Tibial artery (tissue), 4 donors: Measurements from ENCODE around the gene GRIK2.
"Not testable (repeated sequence)": the region's sequence is repeated elsewhere in the genome, so short reads cannot be mapped to it uniquely, and the experiment has no call there.

Experiments used
- DNase-seq, 2 donors: peaks; one replicate each; pipeline ENCODE4 v3.0.0-alpha.2; 2019
- H3K27ac ChIP-seq, 2 donors: fragments of 200-600 bp; sonication (generic) in 1 of 2; 1 replicate in 1 of 2; 2 replicates in 1 of 2; pipeline ENCODE4 v1.5.1; 2018 to 2019; ENCODE audit warnings: mild to moderate bottlenecking in 1 of 2
- H3K27me3 ChIP-seq, 2 donors: fragments of 200-600 bp; sonication (generic) in 1 of 2; one replicate each; pipeline versions ENCODE4 v1.5.1 to v1.6.0; 2016 to 2019
- H3K36me3 ChIP-seq, 3 donors: fragments of 200-600 bp; sonication (generic) in 2 of 3; one replicate each; pipeline ENCODE4 v1.5.1; 2016 to 2019; ENCODE audit warnings: mild to moderate bottlenecking in 2 of 3
- H3K4me1 ChIP-seq, 4 donors: fragments of 200-600 bp; sonication (generic) in 2 of 4; 1 replicate in 3 of 4; 2 replicates in 1 of 4; pipeline ENCODE4 v1.5.1; 2016 to 2019
- H3K4me3 ChIP-seq, 2 donors: fragments of 200-600 bp; sonication (generic) in 1 of 2; 1 replicate in 1 of 2; 2 replicates in 1 of 2; pipeline ENCODE4 v1.5.1; 2018 to 2019; ENCODE audit warnings: mild to moderate bottlenecking in 2 of 2
- H3K9me3 ChIP-seq, 3 donors: fragments of 200-600 bp; sonication (generic) in 1 of 3; one replicate each; pipeline ENCODE4 v1.5.1; 2016 to 2019
- intact Hi-C: fragments of 100-400 bp; cut with DNase I; formaldehyde crosslinking; loops from one replicate; pipeline ENCODE4 v1.15.0; 2023; ENCODE audit warnings: low total_unique reads
- TF ChIP-seq, protein P1 (sequence below), 2 experiments: fragments of 200-600 bp in 1 of 2; fragments of 450-650 bp in 1 of 2; IDR thresholded peaks; one replicate each; pipeline ENCODE4 v1.5.1; 2017 to 2019; ENCODE audit warnings: antibody characterized with exemption in 2 of 2, mild to moderate bottlenecking in 1 of 2, moderate library complexity in 1 of 2

The GRIK2 gene

DNA sequence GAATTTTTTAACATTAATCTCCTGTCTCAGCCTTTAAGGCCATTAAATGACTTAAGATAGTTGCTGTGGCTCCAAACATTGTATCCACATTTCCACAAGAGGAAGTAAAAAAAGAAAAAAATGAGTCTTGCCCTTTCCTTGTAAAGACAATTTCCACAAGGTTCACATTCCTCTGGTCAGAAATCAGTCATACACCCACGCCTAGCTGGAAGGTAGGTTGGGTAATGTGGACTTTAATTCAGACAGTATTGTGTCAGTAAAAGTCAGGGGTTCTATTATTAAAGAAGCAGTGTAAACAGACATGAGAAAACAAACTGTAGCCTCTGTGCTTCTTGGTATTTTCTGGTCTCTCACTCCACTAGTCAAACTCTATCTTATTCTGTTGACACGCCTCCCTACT lies 682.0 kb downstream of the GRIK2 start:
- Histone ChIP-seq H3K36me3 (no peaks in the 10 kb centered on the region), H3K4me3 (no peak overlapping the region), H3K4me1 (no peaks in the 10 kb centered on the region), H3K27me3 (no peaks in the 10 kb centered on the region), H3K9me3 (no peaks in the 10 kb centered on the region), H3K27ac (no peak overlapping the region)
- intact Hi-C loops, result no loop called here
- TF ChIP-seq, protein P1, sequence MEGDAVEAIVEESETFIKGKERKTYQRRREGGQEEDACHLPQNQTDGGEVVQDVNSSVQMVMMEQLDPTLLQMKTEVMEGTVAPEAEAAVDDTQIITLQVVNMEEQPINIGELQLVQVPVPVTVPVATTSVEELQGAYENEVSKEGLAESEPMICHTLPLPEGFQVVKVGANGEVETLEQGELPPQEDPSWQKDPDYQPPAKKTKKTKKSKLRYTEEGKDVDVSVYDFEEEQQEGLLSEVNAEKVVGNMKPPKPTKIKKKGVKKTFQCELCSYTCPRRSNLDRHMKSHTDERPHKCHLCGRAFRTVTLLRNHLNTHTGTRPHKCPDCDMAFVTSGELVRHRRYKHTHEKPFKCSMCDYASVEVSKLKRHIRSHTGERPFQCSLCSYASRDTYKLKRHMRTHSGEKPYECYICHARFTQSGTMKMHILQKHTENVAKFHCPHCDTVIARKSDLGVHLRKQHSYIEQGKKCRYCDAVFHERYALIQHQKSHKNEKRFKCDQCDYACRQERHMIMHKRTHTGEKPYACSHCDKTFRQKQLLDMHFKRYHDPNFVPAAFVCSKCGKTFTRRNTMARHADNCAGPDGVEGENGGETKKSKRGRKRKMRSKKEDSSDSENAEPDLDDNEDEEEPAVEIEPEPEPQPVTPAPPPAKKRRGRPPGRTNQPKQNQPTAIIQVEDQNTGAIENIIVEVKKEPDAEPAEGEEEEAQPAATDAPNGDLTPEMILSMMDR (IDR thresholded peaks at IDR 0.05), result no peak
- no peak for DNase-seq

DNA sequence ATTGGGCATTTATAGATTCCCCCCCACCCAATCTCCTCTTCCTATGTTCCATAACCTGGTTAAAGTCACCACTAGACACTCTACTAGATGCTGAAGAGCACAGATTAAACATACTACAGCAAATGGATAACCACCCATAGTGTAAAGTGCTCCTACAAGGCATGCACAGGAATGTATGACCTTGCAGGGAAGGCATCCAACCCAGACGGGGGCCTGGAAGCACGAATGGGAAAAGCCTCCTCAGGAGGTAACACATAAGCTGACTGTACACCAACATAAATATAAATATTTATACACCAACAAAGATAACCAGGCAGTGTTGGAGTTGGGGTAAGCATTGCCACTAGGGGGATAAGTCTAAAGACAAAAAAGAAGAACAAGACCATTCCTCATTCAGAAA lies 691.7 kb downstream of the GRIK2 start:
- Histone ChIP-seq H3K36me3 (no peaks in the 10 kb centered on the region), H3K4me3 (no peak overlapping the region), H3K9me3 (no peaks in the 10 kb centered on the region), H3K4me1 (no peaks in the 10 kb centered on the region), H3K27me3 (no peaks in the 10 kb centered on the region), H3K27ac (no peak overlapping the region)
- no peak for DNase-seq
- TF ChIP-seq, protein P1 (IDR thresholded peaks at IDR 0.05), result no peak
- intact Hi-C loops, result no loop called here

DNA sequence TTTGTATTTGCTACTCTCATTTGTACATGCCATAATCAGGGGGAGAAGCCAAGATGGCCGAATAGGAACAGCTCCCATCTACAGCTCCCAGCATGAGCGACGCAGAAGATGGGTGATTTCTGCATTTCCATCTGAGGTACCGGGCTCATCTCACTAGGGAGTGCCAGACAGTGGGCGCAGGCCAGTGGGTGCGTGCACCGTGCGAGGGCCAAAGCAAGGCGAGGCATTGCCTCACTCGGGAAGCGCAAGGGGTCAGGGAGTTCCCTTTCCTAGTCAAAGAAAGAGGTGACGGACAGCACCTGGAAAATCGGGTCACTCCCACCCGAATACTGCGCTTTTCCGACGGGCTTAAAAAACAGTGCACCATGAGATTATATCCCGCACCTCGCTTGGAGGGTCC lies 694.7 kb downstream of the GRIK2 start:
- H3K4me1 ChIP-seq, H3K4me3 ChIP-seq, H3K36me3 ChIP-seq, H3K9me3 ChIP-seq, H3K27me3 ChIP-seq, DNase-seq, H3K27ac ChIP-seq, intact Hi-C loops: not testable (repeated sequence)

DNA sequence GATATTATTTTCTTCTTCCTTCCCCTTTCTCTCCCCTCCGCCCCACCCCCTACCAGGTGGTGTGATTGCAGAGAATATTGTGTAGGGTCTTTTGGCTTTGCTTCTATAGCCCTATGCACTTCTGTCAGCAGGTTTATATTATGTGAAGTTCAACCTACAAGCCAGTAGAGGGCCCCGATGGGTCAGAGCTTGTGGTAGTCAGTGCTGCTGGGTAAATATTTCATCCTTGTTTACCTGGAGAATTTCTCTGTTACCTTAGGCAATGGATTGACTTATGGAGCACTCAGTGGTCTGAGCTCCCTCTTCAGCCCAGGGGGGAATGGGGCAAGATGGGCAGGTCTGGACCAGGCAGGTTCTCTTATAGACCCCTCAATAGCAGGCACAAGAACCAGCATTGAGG lies 720.9 kb downstream of the GRIK2 start:
- DNase-seq, result no peak
- no peaks in the 10 kb centered on the region for H3K36me3 ChIP-seq
- peaks cover 0 to 10% (median 0%) of the 10 kb centered on the region in 3 donors for H3K9me3 ChIP-seq
- TF ChIP-seq, protein P1 (IDR thresholded peaks at IDR 0.05), result no peak
- H3K4me3 ChIP-seq, result no peak overlapping the region
- H3K27ac ChIP-seq, result no peak overlapping the region
- no peaks in the 10 kb centered on the region for H3K27me3 ChIP-seq
- intact Hi-C loops, result no loop called here
- H3K4me1 ChIP-seq, result no peaks in the 10 kb centered on the region

DNA sequence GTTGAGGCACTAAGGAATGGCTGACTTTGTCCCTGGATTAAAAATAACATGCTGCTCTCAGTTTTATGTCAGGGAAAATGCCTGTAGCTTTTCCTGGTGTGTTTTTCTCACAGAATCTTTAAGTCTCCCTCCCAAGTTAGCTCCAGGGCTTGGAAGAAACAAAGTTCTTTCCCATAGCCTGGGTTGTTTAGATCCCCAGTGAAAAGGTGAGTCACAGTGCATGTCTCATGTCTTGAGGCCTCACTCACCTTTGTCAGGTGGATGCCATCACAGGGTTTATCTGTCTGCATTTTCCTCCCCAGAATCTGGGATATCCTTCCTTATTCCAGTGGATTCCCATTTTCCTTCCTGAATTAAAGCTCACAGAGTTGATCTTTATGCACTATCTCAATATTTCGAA lies 722.4 kb downstream of the GRIK2 start:
- H3K36me3 ChIP-seq, result no peaks in the 10 kb centered on the region
- DNase-seq, result no peak
- no peaks in the 10 kb centered on the region for H3K27me3 ChIP-seq
- H3K9me3 ChIP-seq, result peaks cover 0 to 10% (median 0%) of the 10 kb centered on the region in 3 donors
- TF ChIP-seq, protein P1 (IDR thresholded peaks at IDR 0.05), result no peak
- H3K27ac ChIP-seq, result no peak overlapping the region
- no peak overlapping the region for H3K4me3 ChIP-seq
- intact Hi-C loops, result no loop called here
- H3K4me1 ChIP-seq, result no peaks in the 10 kb centered on the region

DNA sequence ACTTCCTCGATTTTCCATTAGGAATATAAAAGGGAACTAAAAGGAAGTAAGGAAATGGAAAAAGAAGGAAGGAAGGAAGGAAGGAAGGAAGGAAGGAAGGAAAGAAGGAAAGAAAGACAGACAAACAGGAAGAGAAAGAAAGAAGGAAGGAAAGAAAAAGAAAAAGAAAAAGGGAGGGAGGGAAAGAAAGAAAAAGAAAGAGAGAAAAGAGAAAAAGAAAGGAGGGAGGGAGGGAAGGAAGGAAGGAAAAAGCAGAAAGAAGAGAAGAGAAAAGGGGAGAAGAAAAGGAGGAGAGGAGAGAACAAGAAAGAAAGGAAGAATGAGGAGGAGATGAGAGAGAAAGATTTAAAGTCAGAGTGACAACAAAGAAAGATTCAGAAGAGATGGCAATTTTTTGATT lies 724.5 kb downstream of the GRIK2 start:
- DNase-seq, result no peak
- intact Hi-C loops, result no loop called here

More for the DNA sequence above, 724.5 kb downstream of the GRIK2 start:
- H3K9me3 ChIP-seq, result peaks cover 0 to 10% (median 0%) of the 10 kb centered on the region in 3 donors
- H3K27me3 ChIP-seq, result no peaks in the 10 kb centered on the region
- H3K27ac ChIP-seq, result no peak overlapping the region
- H3K4me3 ChIP-seq, result no peak overlapping the region
- no peaks in the 10 kb centered on the region for H3K4me1 ChIP-seq
- no peaks in the 10 kb centered on the region for H3K36me3 ChIP-seq
- TF ChIP-seq, protein P1 (IDR thresholded peaks at IDR 0.05), result no peak
